Neural cell (in vitro differentiated cells): Measurements from ENCODE around the gene THEM4.

Source experiments
- CTCF ChIP-seq: fragments of 450-650 bp; IDR thresholded peaks from 2 replicates; pipeline ENCODE4 v1.5.1; 2014; ENCODE audit warnings: antibody characterized with exemption, mild to moderate bottlenecking, moderate library complexity; ENCODE audit not compliant: poor library complexity, severe bottlenecking
- EP300 ChIP-seq: fragments of 450-650 bp; conservative IDR thresholded peaks from 2 replicates; pipeline ENCODE4 v1.6.1; 2014; ENCODE audit warnings: antibody characterized with exemption, mild to moderate bottlenecking, moderate library complexity; ENCODE audit not compliant: poor library complexity, severe bottlenecking
- EZH2 ChIP-seq: fragments of 200-600, 300-800 bp; shearing (Covaris generic), sonication (generic); IDR thresholded peaks from 2 replicates; pipeline ENCODE4 v1.6.1; 2014; ENCODE audit warnings: antibody characterized with exemption, low read length, borderline replicate concordance, mild to moderate bottlenecking; ENCODE audit not compliant: insufficient read depth, poor library complexity, severe bottlenecking
- TAF1 ChIP-seq: IDR thresholded peaks from 2 replicates; pipeline ENCODE4 v1.6.1; 2012; ENCODE audit warnings: low read depth

GRCh38 chr1:151935894-151936602 is 26.7 kb upstream of the THEM4 start:
- TF ChIP-seq EP300 (no peak), EZH2 (no peak), TAF1 (no peak), CTCF (no peak)
